IMR-90 (cell line): ENCODE results near the gene POLR3K. TPM values are rescaled to one million over a fixed set of nuclear protein-coding genes. Genes with fewer than 3 reads are reported as not detected.

Source experiments
- ATAC-seq: fragments of 200-7000 bp; cut with Tn5 transposase; 2 replicates; pipeline ENCODE4 v1.9.1; 2020; ENCODE audit warnings: low read depth, mild to moderate bottlenecking, moderate library complexity
- BruUV-seq: library from RNA; stranded (reverse); fragments of 400-500 nt; replicated peaks from 2 replicates; lab custom pipeline; 2021; lab: Mats Ljungman, UMichigan
- CTCF ChIA-PET: fragments of 300-600 bp; formaldehyde crosslinking; extraction: SDS; loops from one replicate; lab custom pipeline; 2021; ENCODE audit warnings: antibody characterized with exemption; lab: Yijun Ruan, JAX
- POLR2A ChIA-PET: fragments of 300-600 bp; sonication (Branson Sonifier 250); formaldehyde crosslinking; loops from one replicate; lab custom pipeline; 2022; ENCODE audit warnings: antibody characterized with exemption; ENCODE audit not compliant: unreplicated experiment; lab: Charles Lee
- DNase-seq: peaks from one replicate; pipeline ENCODE4 v3.0.0; 2013
- H2AFZ ChIP-seq: replicated peaks from 2 replicates; pipeline ENCODE3; 2013; ENCODE audit warnings: low read length, mild to moderate bottlenecking; ENCODE audit not compliant: poor library complexity
- H2AK5ac ChIP-seq: 2 replicates; pipeline ENCODE4 v1.6.1; 2013; ENCODE audit warnings: low read depth, low read length, inconsistent platforms
- H2AK9ac ChIP-seq: replicated peaks from 2 replicates; pipeline ENCODE3; 2013; ENCODE audit warnings: mild to moderate bottlenecking, low read depth, low read length, moderate library complexity; ENCODE audit not compliant: poor library complexity
- H2BK120ac ChIP-seq: 2 replicates; pipeline ENCODE4 v1.6.1; 2013; ENCODE audit warnings: low read depth, low read length, inconsistent platforms
- H2BK15ac ChIP-seq: 3 replicates; pipeline ENCODE4 v1.6.1; 2013; ENCODE audit warnings: low read depth, low read length, inconsistent platforms
- H2BK20ac ChIP-seq: 2 replicates; pipeline ENCODE4 v1.6.1; 2013; ENCODE audit warnings: low read depth, mild to moderate bottlenecking, inconsistent platforms, low read length, moderate library complexity
- H2BK5ac ChIP-seq: 2 replicates; pipeline ENCODE4 v1.6.1; 2013; ENCODE audit warnings: mild to moderate bottlenecking, low read depth, low read length, inconsistent platforms; ENCODE audit not compliant: poor library complexity, severe bottlenecking
- H3K14ac ChIP-seq: replicated peaks from 2 replicates; pipeline ENCODE4 v1.6.1; 2013; ENCODE audit warnings: low read depth, low read length, inconsistent platforms
- H3K18ac ChIP-seq: 2 replicates; pipeline ENCODE4 v1.6.1; 2013; ENCODE audit warnings: low read depth, low read length, control low read depth
- H3K23ac ChIP-seq: 2 replicates; pipeline ENCODE4 v1.6.1; 2013; ENCODE audit warnings: low read depth, low read length, inconsistent platforms
- H3K27ac ChIP-seq: 2 replicates; pipeline ENCODE4 v1.5.1; 2013; ENCODE audit warnings: mild to moderate bottlenecking, control low read depth, low read length; ENCODE audit not compliant: insufficient read depth
- H3K27me3 ChIP-seq: 2 replicates; pipeline ENCODE4 v1.6.1; 2013; ENCODE audit warnings: low read length; ENCODE audit not compliant: control insufficient read depth, insufficient read depth
- H3K36me3 ChIP-seq: 2 replicates; pipeline ENCODE4 v1.6.1; 2013; ENCODE audit warnings: low read length, mixed read lengths; ENCODE audit not compliant: control insufficient read depth, insufficient read depth
- H3K4ac ChIP-seq: 2 replicates; pipeline ENCODE4 v1.6.1; 2013; ENCODE audit warnings: low read depth, low read length, inconsistent platforms
- H3K4me1 ChIP-seq: 2 replicates; pipeline ENCODE4 v1.6.1; 2013; ENCODE audit warnings: low read length, mixed read lengths; ENCODE audit not compliant: control insufficient read depth, insufficient read depth
- H3K4me2 ChIP-seq: 2 replicates; pipeline ENCODE4 v1.6.1; 2013; ENCODE audit warnings: low read depth, mild to moderate bottlenecking, control low read depth, low read length, moderate library complexity
- H3K4me3 ChIP-seq: 2 replicates; pipeline ENCODE4 v1.5.1; 2013; ENCODE audit warnings: low read depth, mild to moderate bottlenecking, control low read depth, low read length, moderate library complexity; ENCODE audit not compliant: insufficient read depth
- H3K56ac ChIP-seq: 2 replicates; pipeline ENCODE4 v1.6.1; 2013; ENCODE audit warnings: low read length, inconsistent platforms; ENCODE audit not compliant: insufficient read depth; ENCODE audit errors: extremely low read depth
- H3K79me1 ChIP-seq, 2 experiments: 2 replicates each; pipeline ENCODE4 v1.6.1; 2013; ENCODE audit warnings: low read length in 2 of 2, inconsistent platforms in 1 of 2, low read depth in 1 of 2
- H3K9ac ChIP-seq: 2 replicates; pipeline ENCODE4 v1.6.1; 2013; ENCODE audit warnings: low read depth, low read length, control low read depth
- H3K9me1 ChIP-seq: 2 replicates; pipeline ENCODE4 v1.6.1; 2013; ENCODE audit warnings: low read length, inconsistent platforms; ENCODE audit not compliant: insufficient read depth
- H3K9me3 ChIP-seq: 2 replicates; pipeline ENCODE4 v1.6.1; 2013; ENCODE audit warnings: low read length; ENCODE audit not compliant: control insufficient read depth, insufficient read depth
- H4K20me1 ChIP-seq: 2 replicates; pipeline ENCODE4 v1.6.1; 2013; ENCODE audit warnings: low read length, inconsistent platforms; ENCODE audit not compliant: insufficient read depth
- H4K5ac ChIP-seq: 2 replicates; pipeline ENCODE4 v1.6.1; 2013; ENCODE audit warnings: mild to moderate bottlenecking, low read depth, low read length, control low read depth
- H4K8ac ChIP-seq, 2 experiments: 2 replicates each; pipeline ENCODE4 v1.6.1; 2013; ENCODE audit warnings: low read depth in 2 of 2, low read length in 2 of 2, control low read depth in 1 of 2, inconsistent platforms in 1 of 2
- H4K91ac ChIP-seq: 2 replicates; pipeline ENCODE4 v1.6.1; 2013; ENCODE audit warnings: low read depth, low read length, inconsistent platforms; ENCODE audit not compliant: insufficient read depth
- CHD1 ChIP-seq: IDR thresholded peaks from 2 replicates; pipeline ENCODE4 v1.6.1; 2012; ENCODE audit warnings: low read depth, low read length, improper control_type of control experiment
- FOS ChIP-seq: fragments of 150-350 bp; IDR thresholded peaks from 2 replicates; pipeline ENCODE4 v1.6.1; 2016; ENCODE audit warnings: low read depth, low read length
- MAFK ChIP-seq: IDR thresholded peaks from 2 replicates; pipeline ENCODE4 v1.6.1; 2012; ENCODE audit warnings: low read depth, low read length, improper control_type of control experiment
- MAZ ChIP-seq: IDR thresholded peaks from 2 replicates; pipeline ENCODE4 v1.6.1; 2012; ENCODE audit warnings: low read depth, mild to moderate bottlenecking, low read length, improper control_type of control experiment, moderate library complexity, borderline replicate concordance
- MXI1 ChIP-seq: IDR thresholded peaks from 2 replicates; pipeline ENCODE4 v1.6.1; 2012; ENCODE audit warnings: low read depth, mild to moderate bottlenecking, low read length, moderate library complexity, borderline replicate concordance
- NFE2L2 ChIP-seq: fragments of 150-350 bp; IDR thresholded peaks from 2 replicates; pipeline ENCODE4 v1.6.1; 2016; ENCODE audit warnings: low read depth, mild to moderate bottlenecking, low read length
- POLR2A ChIP-seq: IDR thresholded peaks from 2 replicates; pipeline ENCODE4 v1.6.1; 2012; ENCODE audit warnings: mild to moderate bottlenecking, low read depth, low read length
- RCOR1 ChIP-seq: IDR thresholded peaks from 2 replicates; pipeline ENCODE4 v1.6.1; 2012; ENCODE audit warnings: mild to moderate bottlenecking, low read length, improper control_type of control experiment; ENCODE audit not compliant: insufficient replicate concordance
- RFX5 ChIP-seq: IDR thresholded peaks from 2 replicates; pipeline ENCODE4 v1.8.0; 2012; ENCODE audit warnings: low read depth, mild to moderate bottlenecking, low read length, moderate library complexity
- WGBS, 2 experiments: methylation state at CpG; one replicate each; pipeline versions ENCODE4 v1.1.5 to v1.1.7; 2013; ENCODE audit warnings: missing lambda C conversion rate in 2 of 2; ENCODE audit not compliant: insufficient read length in 1 of 2; ENCODE audit errors: extremely low coverage in 2 of 2; 5-methylcytosine and 5-hydroxymethylcytosine counted together
- dilution Hi-C: fragments of 300-500 bp; cut with HindIII; formaldehyde crosslinking; loops from one replicate; pipeline ENCODE4 v1.14.3; 2018; ENCODE audit warnings: low sequenced_read_pairs; ENCODE audit not compliant: unreplicated experiment
- in situ Hi-C: fragments of 300-500 bp; cut with MboI; formaldehyde crosslinking; loops from 3 replicates; pipeline ENCODE4 v1.14.3; 2019; ENCODE audit warnings: low sequenced_read_pairs, inconsistent platforms, mixed read lengths
- intact Hi-C: fragments of 100-400 bp; cut with micrococcal nuclease; formaldehyde crosslinking; loops from 2 replicates; pipeline ENCODE4 v1.10.0; 2022
- polyA plus RNA-seq, 3 experiments: library from polyadenylated mRNA; depleted of rRNA; stranded (reverse); fragments of >200 nt; gene quantifications; 2 replicates each; pipeline ENCODE4 v1.2.3, GENCODE V29; 2012; ENCODE audit warnings: low replicate concordance in 1 of 3
- total RNA-seq: library from RNA; depleted of rRNA; stranded (reverse); fragments of >200 nt; gene quantifications from 2 replicates; pipeline ENCODE4 v1.2.3, GENCODE V29; 2012
- TF ChIP-seq, protein P1 (sequence below): fragments of 150-350 bp; IDR thresholded peaks from 2 replicates; pipeline ENCODE4 v1.6.1; 2017; ENCODE audit warnings: mild to moderate bottlenecking, antibody characterized with exemption, low read length, low read depth
- TF ChIP-seq, protein P2 (sequence below): fragments of 150-350 bp; IDR thresholded peaks from 2 replicates; pipeline ENCODE4 v1.6.1; 2016; ENCODE audit warnings: low read depth, mild to moderate bottlenecking, low read length, moderate library complexity, borderline replicate concordance
- TF ChIP-seq, protein P3 (sequence below): conservative IDR thresholded peaks from 2 replicates; pipeline ENCODE4 v1.5.1; 2012; ENCODE audit warnings: mild to moderate bottlenecking, low read depth, low read length, improper control_type of control experiment

POLR3K gene
- total and polyA plus RNA-seq, 2 of the 4 experiments (the other 2 are of a cell fraction) = 9.0 to 39.5 TPM

DNA sequence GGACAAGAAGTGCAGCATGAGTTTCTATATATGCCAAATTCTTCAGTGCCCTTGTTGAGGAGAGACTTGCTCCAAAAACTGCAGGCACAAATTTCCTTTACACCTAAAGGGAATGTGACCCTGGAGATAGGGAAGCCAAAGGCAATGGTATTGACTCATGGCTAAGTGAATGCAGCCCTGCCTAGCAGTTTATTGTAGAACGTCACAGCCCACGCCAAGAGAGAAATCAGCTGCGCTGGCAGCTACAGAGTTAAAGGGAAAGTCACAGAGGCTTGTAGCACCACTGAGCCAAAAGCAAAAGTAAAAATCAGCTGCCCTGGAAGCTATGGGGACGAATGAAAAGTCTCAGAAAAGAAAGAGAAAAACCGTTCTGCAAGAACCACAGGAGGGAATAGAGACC lies 10.1 kb downstream of the POLR3K start:
- no peak overlapping the region for H2BK120ac ChIP-seq
- ATAC-seq = no peak
- no peak overlapping the region for H3K56ac ChIP-seq
- no peak overlapping the region for H2AK9ac ChIP-seq
- in situ Hi-C loops (no loop called here), dilution Hi-C loops (no loop called here), intact Hi-C loops (no loop called here)
- H3K27me3 ChIP-seq = no peaks in the 10 kb centered on the region
- H3K23ac ChIP-seq = no peak overlapping the region
- no peak overlapping the region for H3K4me2 ChIP-seq
- TF ChIP-seq MAZ = no peak
- TF ChIP-seq FOS = no peak
- TF ChIP-seq MXI1 = no peak
- no peak for TF ChIP-seq RFX5
- TF ChIP-seq, protein P1, sequence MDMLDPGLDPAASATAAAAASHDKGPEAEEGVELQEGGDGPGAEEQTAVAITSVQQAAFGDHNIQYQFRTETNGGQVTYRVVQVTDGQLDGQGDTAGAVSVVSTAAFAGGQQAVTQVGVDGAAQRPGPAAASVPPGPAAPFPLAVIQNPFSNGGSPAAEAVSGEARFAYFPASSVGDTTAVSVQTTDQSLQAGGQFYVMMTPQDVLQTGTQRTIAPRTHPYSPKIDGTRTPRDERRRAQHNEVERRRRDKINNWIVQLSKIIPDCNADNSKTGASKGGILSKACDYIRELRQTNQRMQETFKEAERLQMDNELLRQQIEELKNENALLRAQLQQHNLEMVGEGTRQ = no peak
- TF ChIP-seq, protein P2, sequence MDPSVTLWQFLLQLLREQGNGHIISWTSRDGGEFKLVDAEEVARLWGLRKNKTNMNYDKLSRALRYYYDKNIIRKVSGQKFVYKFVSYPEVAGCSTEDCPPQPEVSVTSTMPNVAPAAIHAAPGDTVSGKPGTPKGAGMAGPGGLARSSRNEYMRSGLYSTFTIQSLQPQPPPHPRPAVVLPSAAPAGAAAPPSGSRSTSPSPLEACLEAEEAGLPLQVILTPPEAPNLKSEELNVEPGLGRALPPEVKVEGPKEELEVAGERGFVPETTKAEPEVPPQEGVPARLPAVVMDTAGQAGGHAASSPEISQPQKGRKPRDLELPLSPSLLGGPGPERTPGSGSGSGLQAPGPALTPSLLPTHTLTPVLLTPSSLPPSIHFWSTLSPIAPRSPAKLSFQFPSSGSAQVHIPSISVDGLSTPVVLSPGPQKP = no peak
- TF ChIP-seq RCOR1 = no peak
- no peak for TF ChIP-seq NFE2L2
- TF ChIP-seq, protein P3, sequence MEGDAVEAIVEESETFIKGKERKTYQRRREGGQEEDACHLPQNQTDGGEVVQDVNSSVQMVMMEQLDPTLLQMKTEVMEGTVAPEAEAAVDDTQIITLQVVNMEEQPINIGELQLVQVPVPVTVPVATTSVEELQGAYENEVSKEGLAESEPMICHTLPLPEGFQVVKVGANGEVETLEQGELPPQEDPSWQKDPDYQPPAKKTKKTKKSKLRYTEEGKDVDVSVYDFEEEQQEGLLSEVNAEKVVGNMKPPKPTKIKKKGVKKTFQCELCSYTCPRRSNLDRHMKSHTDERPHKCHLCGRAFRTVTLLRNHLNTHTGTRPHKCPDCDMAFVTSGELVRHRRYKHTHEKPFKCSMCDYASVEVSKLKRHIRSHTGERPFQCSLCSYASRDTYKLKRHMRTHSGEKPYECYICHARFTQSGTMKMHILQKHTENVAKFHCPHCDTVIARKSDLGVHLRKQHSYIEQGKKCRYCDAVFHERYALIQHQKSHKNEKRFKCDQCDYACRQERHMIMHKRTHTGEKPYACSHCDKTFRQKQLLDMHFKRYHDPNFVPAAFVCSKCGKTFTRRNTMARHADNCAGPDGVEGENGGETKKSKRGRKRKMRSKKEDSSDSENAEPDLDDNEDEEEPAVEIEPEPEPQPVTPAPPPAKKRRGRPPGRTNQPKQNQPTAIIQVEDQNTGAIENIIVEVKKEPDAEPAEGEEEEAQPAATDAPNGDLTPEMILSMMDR = no peak
- TF ChIP-seq MAFK = no peak
- TF ChIP-seq CHD1 = no peak
- no peak for TF ChIP-seq POLR2A
- DNase-seq = peak; percentile 32
- BruUV-seq = no TSS peak
- no peak overlapping the region for H4K5ac ChIP-seq
- H2BK20ac ChIP-seq = no peak overlapping the region
- no peak overlapping the region for H3K4me3 ChIP-seq
- H4K91ac ChIP-seq = no peak overlapping the region
- no peak overlapping the region for H3K27ac ChIP-seq
- no peak overlapping the region for H2BK5ac ChIP-seq
- H2AFZ ChIP-seq = no peak overlapping the region
- H4K8ac ChIP-seq = no peak overlapping the region
- no peak overlapping the region for H3K4ac ChIP-seq
- peaks cover 3% of the 10 kb centered on the region; the same call in 1 of the 2 replicates for H4K20me1 ChIP-seq
- H2AK5ac ChIP-seq = no peak overlapping the region
- POLR2A ChIA-PET = no interaction called here
- peaks cover 16% of the 10 kb centered on the region for H3K36me3 ChIP-seq
- H3K9me3 ChIP-seq = no peaks in the 10 kb centered on the region
- 44% methylated on average over 2 of the region's 5 CpGs; no CpG with 5 or more reads in 1 of the 2 experiments for WGBS, 2 experiments
- H3K18ac ChIP-seq = no peak overlapping the region
- no peak overlapping the region for H2BK15ac ChIP-seq
- CTCF ChIA-PET = no interaction called here
- H3K9me1 ChIP-seq = peaks cover 4% of the 10 kb centered on the region; the same call in 1 of the 2 replicates
- no peak overlapping the region for H3K14ac ChIP-seq
- H3K79me1 ChIP-seq = peaks cover 8 to 10% of the 10 kb centered on the region in 2 experiments; a peak in 3 of 4 replicates
- H3K9ac ChIP-seq = no peak overlapping the region
- peaks cover 5% of the 10 kb centered on the region; the same call in 1 of the 2 replicates for H3K4me1 ChIP-seq
